H9 (cell line): ENCODE data around the gene CSTF1. TPM values are rescaled to one million over a fixed set of nuclear protein-coding genes. Genes with fewer than 3 reads are reported as not detected.

Experiments
- DNase-seq: peaks from one replicate; pipeline ENCODE4 v3.0.0-alpha.2; 2017
- H2AFZ ChIP-seq: one replicate; pipeline ENCODE4 v1.6.1; 2013; ENCODE audit warnings: mild to moderate bottlenecking, low read length, control low read depth, moderate library complexity
- H2AK5ac ChIP-seq: 2 replicates; pipeline ENCODE4 v1.6.1; 2013; ENCODE audit warnings: low read length, control low read depth, mixed read lengths; ENCODE audit not compliant: insufficient read length
- H2BK120ac ChIP-seq: one replicate; pipeline ENCODE4 v1.6.1; 2013; ENCODE audit warnings: low read depth, mild to moderate bottlenecking, low read length, control low read depth, inconsistent platforms; ENCODE audit not compliant: poor library complexity, severe bottlenecking
- H2BK12ac ChIP-seq: 2 replicates; pipeline ENCODE4 v1.6.1; 2013; ENCODE audit warnings: low read length, control low read depth, mixed read lengths, low read depth; ENCODE audit not compliant: insufficient read length
- H2BK15ac ChIP-seq: 2 replicates; pipeline ENCODE4 v1.6.1; 2013; ENCODE audit warnings: low read depth, low read length, control low read depth
- H2BK20ac ChIP-seq: one replicate; pipeline ENCODE4 v1.6.1; 2013; ENCODE audit warnings: low read depth, mild to moderate bottlenecking, low read length, control low read depth, inconsistent platforms; ENCODE audit not compliant: poor library complexity, severe bottlenecking
- H2BK5ac ChIP-seq: 2 replicates; pipeline ENCODE4 v1.6.1; 2013; ENCODE audit warnings: low read length, control low read depth, mixed read lengths; ENCODE audit not compliant: insufficient read length
- H3K14ac ChIP-seq: 2 replicates; pipeline ENCODE4 v1.6.1; 2013; ENCODE audit warnings: low read length, control low read depth; ENCODE audit not compliant: insufficient read depth
- H3K18ac ChIP-seq: 2 replicates; pipeline ENCODE4 v1.6.1; 2013; ENCODE audit warnings: low read depth, mild to moderate bottlenecking, mixed read lengths, low read length, control low read depth; ENCODE audit not compliant: insufficient read length
- H3K23ac ChIP-seq: 2 replicates; pipeline ENCODE4 v1.6.1; 2013; ENCODE audit warnings: low read length, control low read depth, mixed read lengths, low read depth; ENCODE audit not compliant: insufficient read length
- H3K23me2 ChIP-seq: 2 replicates; pipeline ENCODE4 v1.6.1; 2013; ENCODE audit warnings: low read depth, mild to moderate bottlenecking, mixed read lengths, low read length, control low read depth; ENCODE audit not compliant: insufficient read length, poor library complexity, severe bottlenecking
- H3K27ac ChIP-seq: 2 replicates; pipeline ENCODE4 v1.5.1; 2013; ENCODE audit warnings: low read length, control low read depth, mixed read lengths, low read depth; ENCODE audit not compliant: insufficient read length
- H3K27me3 ChIP-seq: 2 replicates; pipeline ENCODE4 v1.6.1; 2013; ENCODE audit warnings: low read length, control low read depth, inconsistent platforms; ENCODE audit not compliant: insufficient read depth
- H3K4ac ChIP-seq: 2 replicates; pipeline ENCODE4 v1.6.1; 2013; ENCODE audit warnings: low read depth, mild to moderate bottlenecking, control low read depth, inconsistent platforms, low read length, moderate library complexity
- H3K4me1 ChIP-seq: 2 replicates; pipeline ENCODE4 v1.6.1; 2013; ENCODE audit warnings: low read length, control low read depth, inconsistent platforms; ENCODE audit not compliant: insufficient read depth
- H3K4me2 ChIP-seq: 2 replicates; pipeline ENCODE4 v1.6.1; 2013; ENCODE audit warnings: low read length, control low read depth, mixed read lengths; ENCODE audit not compliant: insufficient read length, insufficient read depth
- H3K56ac ChIP-seq: 2 replicates; pipeline ENCODE4 v1.6.1; 2013; ENCODE audit warnings: low read depth, mild to moderate bottlenecking, mixed read lengths, low read length, control low read depth; ENCODE audit not compliant: insufficient read length
- H3K79me1 ChIP-seq: 2 replicates; pipeline ENCODE4 v1.6.1; 2013; ENCODE audit warnings: low read depth, mild to moderate bottlenecking, moderate library complexity, low read length, control low read depth, inconsistent platforms; ENCODE audit not compliant: insufficient read depth, poor library complexity, severe bottlenecking
- H3K79me2 ChIP-seq: 2 replicates; pipeline ENCODE4 v1.6.1; 2013; ENCODE audit warnings: low read length, control low read depth, inconsistent platforms; ENCODE audit not compliant: insufficient read depth
- H3K9ac ChIP-seq: 2 replicates; pipeline ENCODE4 v1.6.1; 2013; ENCODE audit warnings: low read length, control low read depth, mixed read lengths; ENCODE audit not compliant: insufficient read length; ENCODE audit errors: extremely low read depth
- H3K9me3 ChIP-seq: one replicate; pipeline ENCODE4 v1.6.1; 2013; ENCODE audit warnings: low read depth, low read length, inconsistent platforms; ENCODE audit not compliant: control insufficient read depth
- H3T11ph ChIP-seq: one replicate; pipeline ENCODE4 v1.6.1; 2013; ENCODE audit warnings: mild to moderate bottlenecking, low read length, control low read depth, inconsistent platforms
- H4K20me1 ChIP-seq: one replicate; pipeline ENCODE4 v1.6.1; 2013; ENCODE audit not compliant: control insufficient read depth, insufficient read length, insufficient read depth
- H4K5ac ChIP-seq: 2 replicates; pipeline ENCODE4 v1.6.1; 2013; ENCODE audit warnings: low read depth, mild to moderate bottlenecking, mixed read lengths, low read length, control low read depth; ENCODE audit not compliant: insufficient read length
- H4K8ac ChIP-seq: replicated peaks from 2 replicates; pipeline ENCODE4 v1.6.1; 2013; ENCODE audit warnings: low read length, control low read depth, mixed read lengths, low read depth; ENCODE audit not compliant: insufficient read length
- H4K91ac ChIP-seq: 2 replicates; pipeline ENCODE4 v1.6.1; 2013; ENCODE audit warnings: low read depth, mild to moderate bottlenecking, moderate library complexity, mixed read lengths, low read length, control low read depth; ENCODE audit not compliant: insufficient read length
- H3K27ac Mint-ChIP-seq, 3 experiments: 2 replicates in 2 of 3; 3 replicates in 1 of 3; pipeline ENCODE4 v1.8.0; 2020 to 2021; ENCODE audit warnings: mixed read lengths in 3 of 3, mild to moderate bottlenecking in 1 of 3, moderate library complexity in 1 of 3
- H3K27me3 Mint-ChIP-seq: 2 replicates; pipeline ENCODE4 v1.8.0; 2021; ENCODE audit warnings: low read depth, mild to moderate bottlenecking, moderate library complexity, mixed read lengths
- H3K36me3 Mint-ChIP-seq, 3 experiments: 2 replicates in 2 of 3; 3 replicates in 1 of 3; pipeline ENCODE4 v1.8.0; 2020 to 2021; ENCODE audit warnings: low read depth in 3 of 3, mixed read lengths in 3 of 3; ENCODE audit not compliant: insufficient read depth in 1 of 3
- H3K4me1 Mint-ChIP-seq, 2 experiments: 2 replicates each; pipeline ENCODE4 v1.8.0; 2020; ENCODE audit warnings: mixed read lengths in 2 of 2
- H3K4me3 Mint-ChIP-seq, 2 experiments: 2 replicates in 1 of 2; 3 replicates in 1 of 2; pipeline ENCODE4 v1.8.0; 2020 to 2021; ENCODE audit warnings: mild to moderate bottlenecking in 2 of 2, mixed read lengths in 2 of 2, moderate library complexity in 1 of 2
- H3K9me3 Mint-ChIP-seq, 2 experiments: 2 replicates in 1 of 2; 3 replicates in 1 of 2; pipeline ENCODE4 v1.8.0; 2020; ENCODE audit warnings: mild to moderate bottlenecking in 2 of 2, mixed read lengths in 2 of 2, moderate library complexity in 1 of 2
- WGBS: extraction: QIAGEN DNeasy Blood & Tissue Kit; methylation state at CpG from one replicate; pipeline ENCODE4 v1.1.7; 2013; ENCODE audit warnings: missing lambda C conversion rate, low lambda C conversion rate, mixed read lengths; ENCODE audit not compliant: insufficient read length; ENCODE audit errors: extremely low coverage; 5-methylcytosine and 5-hydroxymethylcytosine counted together
- total RNA-seq: library from RNA; stranded (reverse); gene quantifications from 2 replicates; pipeline ENCODE4 v1.2.1, GENCODE V29; 2021
- TF ChIP-seq, protein P1 (sequence below): fragments of 200-600 bp; sonication (generic); conservative IDR thresholded peaks from 3 replicates; pipeline ENCODE4 v1.8.0; 2021; ENCODE audit warnings: antibody characterized with exemption, mild to moderate bottlenecking

Gene CSTF1
- total RNA-seq, 1 experiment from 2014 or later, result 72.9 TPM

- no peak overlapping the region for H4K91ac ChIP-seq
- Mint-ChIP-seq H3K36me3 (no peaks in the 10 kb centered on the region; a peak in 1 of 7 replicates), H3K27ac (no peak overlapping the region), H3K9me3 (no peaks in the 10 kb centered on the region), H3K4me1 (no peaks in the 10 kb centered on the region), H3K27me3 (peaks cover 16% of the 10 kb centered on the region), H3K4me3 (no peak overlapping the region)
- H3K23ac ChIP-seq, result no peak overlapping the region
- H2BK20ac ChIP-seq, result no peak overlapping the region
- WGBS, result no CpG with 5 or more reads among the region's 12 CpGs
- H3K79me1 ChIP-seq, result no peaks in the 10 kb centered on the region
- H2AK5ac ChIP-seq, result no peak overlapping the region
- H2BK5ac ChIP-seq, result no peak overlapping the region
- no peak overlapping the region for H3K14ac ChIP-seq
- no peak overlapping the region for H3K27ac ChIP-seq
- TF ChIP-seq, protein P1, sequence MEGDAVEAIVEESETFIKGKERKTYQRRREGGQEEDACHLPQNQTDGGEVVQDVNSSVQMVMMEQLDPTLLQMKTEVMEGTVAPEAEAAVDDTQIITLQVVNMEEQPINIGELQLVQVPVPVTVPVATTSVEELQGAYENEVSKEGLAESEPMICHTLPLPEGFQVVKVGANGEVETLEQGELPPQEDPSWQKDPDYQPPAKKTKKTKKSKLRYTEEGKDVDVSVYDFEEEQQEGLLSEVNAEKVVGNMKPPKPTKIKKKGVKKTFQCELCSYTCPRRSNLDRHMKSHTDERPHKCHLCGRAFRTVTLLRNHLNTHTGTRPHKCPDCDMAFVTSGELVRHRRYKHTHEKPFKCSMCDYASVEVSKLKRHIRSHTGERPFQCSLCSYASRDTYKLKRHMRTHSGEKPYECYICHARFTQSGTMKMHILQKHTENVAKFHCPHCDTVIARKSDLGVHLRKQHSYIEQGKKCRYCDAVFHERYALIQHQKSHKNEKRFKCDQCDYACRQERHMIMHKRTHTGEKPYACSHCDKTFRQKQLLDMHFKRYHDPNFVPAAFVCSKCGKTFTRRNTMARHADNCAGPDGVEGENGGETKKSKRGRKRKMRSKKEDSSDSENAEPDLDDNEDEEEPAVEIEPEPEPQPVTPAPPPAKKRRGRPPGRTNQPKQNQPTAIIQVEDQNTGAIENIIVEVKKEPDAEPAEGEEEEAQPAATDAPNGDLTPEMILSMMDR, result no peak
- no peak overlapping the region for H4K8ac ChIP-seq
- H2BK12ac ChIP-seq, result no peak overlapping the region
- H3T11ph ChIP-seq, result no peak overlapping the region
- H3K79me2 ChIP-seq, result no peaks in the 10 kb centered on the region
- no peak overlapping the region for H2BK120ac ChIP-seq
- no peak overlapping the region for H4K5ac ChIP-seq
- H3K27me3 ChIP-seq, result no peaks in the 10 kb centered on the region
- H3K4ac ChIP-seq, result no peak overlapping the region
- no peak overlapping the region for H2AFZ ChIP-seq
- no peaks in the 10 kb centered on the region for H4K20me1 ChIP-seq
- H3K23me2 ChIP-seq, result no peaks in the 10 kb centered on the region
- H2BK15ac ChIP-seq, result no peak overlapping the region
- H3K4me1 ChIP-seq, result no peaks in the 10 kb centered on the region
- no peaks in the 10 kb centered on the region for H3K9me3 ChIP-seq
- DNase-seq, result no peak
- no peak overlapping the region for H3K9ac ChIP-seq
- H3K4me2 ChIP-seq, result no peak overlapping the region
- H3K18ac ChIP-seq, result no peak overlapping the region
- no peak overlapping the region for H3K56ac ChIP-seq
Measured at GRCh38 chr20:56414842-56415765, 22.7 kb downstream of the CSTF1 start.
